Hepatic stellate cell (primary cell): ENCODE measurements around the gene WFDC11.
"Not testable (repeated sequence)": the region's sequence is repeated elsewhere in the genome, so short reads cannot be mapped to it uniquely, and the experiment has no call there.

Source experiments
- DNase-seq: peaks from one replicate; pipeline ENCODE4 v3.0.0; 2011; ENCODE audit warnings: low spot score

WFDC11 gene

GRCh38 chr20:45670139-45670538, at the start of gene WFDC11:
WFDC11 (minus strand) TSS chr20:45670239; CDS start chr20:45650600, 19,639 bp downstream.
- DNase-seq = no peak

DNA sequence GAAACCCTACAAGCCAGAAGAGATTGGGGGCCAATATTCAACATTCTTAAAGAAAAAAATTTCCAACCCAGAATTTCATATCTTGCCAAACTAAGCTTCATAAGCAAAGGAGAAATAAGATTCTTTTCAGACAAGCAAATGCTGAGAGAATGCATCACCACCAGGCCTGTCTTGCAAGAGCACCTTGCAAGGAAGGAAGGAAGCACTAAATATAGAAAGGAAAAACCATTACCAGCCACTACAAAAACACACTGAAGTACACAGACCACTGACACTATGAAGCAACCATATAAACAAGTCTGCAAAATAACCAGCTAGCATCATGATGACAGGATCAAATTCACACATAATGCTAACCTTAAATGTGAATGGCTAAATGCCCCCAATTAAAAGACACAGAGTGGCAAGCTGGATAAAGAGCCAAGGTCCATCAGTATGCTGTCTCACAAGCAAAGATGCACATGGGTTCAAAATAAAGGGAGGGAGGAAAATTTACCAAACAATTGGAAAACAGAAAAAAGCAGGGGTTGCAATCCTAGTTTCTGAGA, 46.2 kb upstream of the WFDC11 start:
- DNase-seq = not testable (repeated sequence)

GRCh38 chr20:45704969-45705637, 35.1 kb upstream of the WFDC11 start, which contains the start of gene WFDC10B:
WFDC10B (minus strand) TSS chr20:45705019; CDS start chr20:45685992, 19,027 bp downstream.
- DNase-seq = no peak

DNA sequence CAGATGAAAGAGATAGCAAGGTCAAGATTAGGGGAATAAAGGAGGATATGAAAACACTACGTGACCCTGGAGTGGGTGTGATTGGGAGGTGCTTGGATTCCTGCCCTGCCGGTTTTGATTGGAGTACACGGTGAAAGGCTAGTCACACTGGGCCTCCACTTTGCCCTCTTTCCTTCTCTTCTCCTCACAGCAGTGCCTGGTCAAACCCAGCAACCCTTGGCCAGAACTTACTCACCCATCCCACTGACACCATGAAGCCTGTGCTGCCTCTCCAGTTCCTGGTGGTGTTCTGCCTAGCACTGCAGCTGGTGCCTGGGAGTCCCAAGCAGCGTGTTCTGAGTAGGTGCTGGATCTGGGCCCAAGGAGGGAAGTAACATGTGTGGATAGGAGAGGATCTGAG, 31.8 kb upstream of the WFDC11 start, which contains the start of gene WFDC13:
WFDC13 (plus strand) TSS at position 166 of the 400 bp plus-strand sequence; CDS start at position 252, 86 bp downstream.
- DNase-seq = no peak

GRCh38 chr20:45701104-45701503, 31.1 kb upstream of the WFDC11 start:
- no peak for DNase-seq

- no peak for DNase-seq
Observed at GRCh38 chr20:45695496-45695895, 25.5 kb upstream of the WFDC11 start.

DNA sequence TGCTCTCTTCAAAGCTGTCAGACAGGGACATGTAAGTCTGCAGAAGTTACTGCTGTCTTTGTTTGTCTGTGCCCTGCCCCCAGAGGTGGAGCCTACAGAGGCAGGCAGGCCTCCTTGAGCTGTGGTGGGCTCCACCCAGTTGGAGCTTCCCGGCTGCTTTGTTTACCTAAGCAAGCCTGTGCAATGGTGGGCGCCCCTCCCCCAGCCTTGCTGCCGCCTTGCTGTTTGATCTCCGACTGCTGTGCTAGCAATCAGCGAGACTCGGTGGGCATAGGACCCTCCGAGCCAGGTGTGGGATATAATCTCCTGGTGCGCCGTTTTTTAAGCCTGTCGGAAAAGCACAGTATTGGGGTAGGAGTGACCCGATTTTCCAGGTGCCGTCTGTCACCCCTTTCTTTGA, 23.3 kb upstream of the WFDC11 start:
- DNase-seq = not testable (repeated sequence)

DNA sequence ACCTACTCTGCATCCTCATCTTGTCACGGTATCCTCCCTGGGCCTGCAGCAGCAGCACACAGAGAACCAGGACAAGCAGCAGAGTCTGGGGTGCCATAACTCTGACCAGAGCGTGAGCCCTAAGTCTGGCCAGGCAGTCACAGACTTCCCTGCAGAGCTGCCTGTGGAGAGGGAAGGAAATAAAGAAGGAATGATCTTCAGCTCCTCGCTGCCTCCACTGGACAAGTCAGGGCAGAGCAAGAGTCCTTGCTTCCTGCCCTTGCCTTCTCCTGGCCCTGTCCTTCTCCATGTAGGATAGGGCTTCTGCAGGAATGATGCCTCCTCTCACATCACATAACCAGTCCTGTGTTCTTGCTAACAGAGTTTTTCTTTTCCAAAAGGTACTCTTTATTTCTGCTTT, 15.9 kb upstream of the WFDC11 start:
- peak; percentile 3 for DNase-seq

DNA sequence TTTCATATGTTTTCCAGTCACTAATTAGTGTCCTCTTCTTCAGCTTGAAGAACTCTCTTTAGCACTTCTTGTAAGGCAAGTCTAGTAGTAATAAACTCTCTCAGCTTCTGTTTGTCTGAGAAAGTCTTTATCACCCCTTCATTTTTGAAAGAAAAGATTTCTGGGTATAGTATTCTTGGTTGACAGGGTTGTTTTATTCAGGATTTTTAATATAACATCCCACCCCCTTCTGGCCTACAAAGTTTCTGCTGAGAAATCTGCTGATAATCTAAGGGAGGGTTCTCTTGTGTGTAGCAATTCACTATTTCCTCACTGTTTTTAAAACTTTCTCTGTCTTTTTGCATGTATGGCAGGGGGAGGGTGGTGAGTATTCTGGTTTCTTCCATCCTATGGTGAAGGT, 9.6 kb upstream of the WFDC11 start:
- DNase-seq = no peak

GRCh38 chr20:45672765-45673164, 2.7 kb upstream of the WFDC11 start:
- DNase-seq = no peak

DNA sequence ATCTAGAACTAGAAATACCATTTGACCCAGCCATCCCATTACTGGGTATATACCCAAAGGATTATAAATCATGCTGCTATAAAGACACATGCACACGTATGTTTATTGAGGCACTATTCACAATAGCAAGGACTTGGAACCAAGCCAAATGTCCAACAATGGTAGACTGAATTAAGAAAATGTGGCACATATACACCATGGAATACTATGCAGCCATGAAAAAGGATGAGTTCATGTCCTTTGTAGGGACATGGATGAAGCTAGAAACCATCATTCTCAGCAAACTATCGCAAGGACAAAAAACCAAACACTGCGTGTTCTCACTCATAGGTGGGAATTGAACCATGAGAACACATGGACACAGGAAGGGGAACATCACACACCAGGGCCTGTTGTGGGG, 13.0 kb downstream of the WFDC11 start:
- DNase-seq = not testable (repeated sequence)

DNA sequence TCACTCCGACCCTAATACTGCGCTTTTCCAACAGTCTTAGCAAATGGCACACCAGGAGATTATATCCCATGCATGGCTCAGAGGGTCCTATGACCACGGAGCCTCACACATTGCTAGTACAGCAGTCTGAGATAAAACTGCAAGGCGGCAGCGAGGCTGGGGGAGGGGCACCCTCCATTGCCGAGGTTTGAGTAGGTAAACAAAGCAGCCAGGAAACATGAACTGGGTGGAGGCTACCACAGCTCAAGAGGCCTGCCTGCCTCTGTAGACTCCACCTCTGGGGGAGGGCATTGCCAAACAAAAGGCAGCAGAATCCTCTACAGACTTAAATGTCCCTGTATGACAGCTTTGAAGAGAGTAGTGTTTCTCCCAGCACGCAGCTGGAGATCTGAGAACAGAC, 18.3 kb downstream of the WFDC11 start:
- DNase-seq = not testable (repeated sequence)

- DNase-seq = no peak
Observed at GRCh38 chr20:45649312-45649863, 20.7 kb downstream of the WFDC11 start.

DNA sequence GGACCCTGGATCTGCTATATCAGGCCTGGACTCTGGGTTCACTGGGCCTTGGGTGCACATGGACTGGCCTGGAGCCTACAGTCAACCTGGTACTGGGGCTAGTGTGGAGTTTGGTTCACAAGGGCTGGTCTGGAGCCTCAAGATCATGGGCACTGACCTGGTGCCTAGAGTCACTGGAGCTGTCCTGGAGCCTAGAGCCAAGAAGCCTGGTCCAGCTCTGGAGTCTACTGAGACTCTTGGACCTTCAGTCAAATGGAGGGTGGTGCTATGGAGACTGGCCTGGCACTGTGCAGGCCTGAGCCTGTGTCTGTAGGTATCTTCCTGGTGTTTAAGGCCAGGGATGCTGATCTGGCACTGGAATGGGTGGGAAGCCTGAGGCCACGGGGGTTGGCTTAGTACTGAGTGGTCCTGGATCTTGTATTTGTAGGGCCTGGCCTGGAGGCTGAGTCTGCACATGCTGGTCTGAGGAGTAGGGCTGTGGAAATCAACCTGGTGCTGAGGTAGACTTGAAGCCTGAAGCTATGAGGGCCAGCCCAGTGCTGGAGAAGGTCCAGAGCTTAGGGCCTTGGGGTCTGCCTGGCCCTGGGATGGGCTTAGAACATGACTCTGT, 22.5 kb downstream of the WFDC11 start:
- no peak for DNase-seq

GRCh38 chr20:45646875-45647274, 23.2 kb downstream of the WFDC11 start:
- DNase-seq = no peak

GRCh38 chr20:45645869-45646268, 24.2 kb downstream of the WFDC11 start:
- not testable (repeated sequence) for DNase-seq

GRCh38 chr20:45641076-45641475, 29.0 kb downstream of the WFDC11 start:
- DNase-seq = not testable (repeated sequence)

GRCh38 chr20:45639687-45640086, 30.4 kb downstream of the WFDC11 start:
- no peak for DNase-seq

DNA sequence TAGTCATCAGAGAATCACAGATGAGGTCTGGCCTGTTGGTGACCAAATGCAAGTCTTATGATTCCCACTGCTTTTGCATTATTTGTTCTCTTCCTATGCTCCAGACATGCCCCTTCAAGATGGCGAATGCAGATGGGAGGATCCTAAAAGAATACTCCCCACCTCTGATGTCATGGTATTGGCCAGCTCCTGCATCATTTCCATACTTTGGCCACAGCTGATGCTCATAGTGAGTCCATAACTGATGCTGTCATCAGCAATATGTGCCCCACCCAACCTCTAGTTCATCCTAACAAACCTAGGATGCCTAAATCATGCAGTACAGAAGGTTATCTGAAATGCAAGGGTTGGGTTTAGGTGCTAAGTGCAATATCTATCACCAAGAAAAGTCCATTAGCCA, 33.5 kb downstream of the WFDC11 start:
- DNase-seq = no peak

DNA sequence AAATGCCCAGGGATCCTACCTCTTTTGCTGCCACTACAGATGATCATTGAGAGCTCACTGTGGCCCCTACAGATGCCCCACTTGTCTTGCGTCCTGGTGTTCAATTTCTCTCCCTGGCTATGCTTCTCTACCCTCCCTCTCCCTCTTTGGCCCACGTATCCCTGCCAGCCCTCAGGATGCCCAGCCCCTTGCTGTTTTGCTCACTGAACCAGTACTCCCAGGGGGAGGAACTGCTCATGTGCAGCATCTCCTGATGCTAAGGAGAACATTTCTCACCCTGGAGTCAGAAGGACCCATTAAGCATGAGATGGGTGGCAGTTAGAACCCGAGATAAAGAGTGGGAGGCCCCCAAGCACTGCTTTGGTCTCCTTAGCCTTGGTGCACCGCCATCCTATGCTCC, 38.9 kb downstream of the WFDC11 start, which contains the start of gene WFDC9:
WFDC9 (minus strand) TSS at position 101 of the 400 bp plus-strand sequence. CDS start 21,103 bp downstream, outside the sequence.
- no peak for DNase-seq

DNA sequence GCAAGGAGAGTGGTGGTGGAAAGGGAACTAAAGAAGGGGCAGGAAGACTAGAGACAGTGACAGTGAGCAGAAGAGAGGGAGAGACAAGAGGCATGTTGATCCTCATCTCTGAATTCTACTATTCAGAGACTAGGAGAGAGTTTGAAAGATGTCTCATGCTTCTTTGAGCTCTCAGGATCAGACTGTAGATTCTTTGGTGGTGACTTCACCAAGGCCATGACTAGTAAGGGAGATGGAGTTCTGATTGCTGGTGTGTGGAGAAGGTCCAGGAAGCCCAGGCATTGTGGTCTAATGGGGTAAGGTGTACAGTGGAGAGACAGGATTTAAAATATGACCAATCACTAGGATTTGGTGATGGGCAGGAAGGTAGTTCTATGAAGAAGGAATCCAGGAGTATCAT, 39.7 kb downstream of the WFDC11 start:
- DNase-seq = no peak

DNA sequence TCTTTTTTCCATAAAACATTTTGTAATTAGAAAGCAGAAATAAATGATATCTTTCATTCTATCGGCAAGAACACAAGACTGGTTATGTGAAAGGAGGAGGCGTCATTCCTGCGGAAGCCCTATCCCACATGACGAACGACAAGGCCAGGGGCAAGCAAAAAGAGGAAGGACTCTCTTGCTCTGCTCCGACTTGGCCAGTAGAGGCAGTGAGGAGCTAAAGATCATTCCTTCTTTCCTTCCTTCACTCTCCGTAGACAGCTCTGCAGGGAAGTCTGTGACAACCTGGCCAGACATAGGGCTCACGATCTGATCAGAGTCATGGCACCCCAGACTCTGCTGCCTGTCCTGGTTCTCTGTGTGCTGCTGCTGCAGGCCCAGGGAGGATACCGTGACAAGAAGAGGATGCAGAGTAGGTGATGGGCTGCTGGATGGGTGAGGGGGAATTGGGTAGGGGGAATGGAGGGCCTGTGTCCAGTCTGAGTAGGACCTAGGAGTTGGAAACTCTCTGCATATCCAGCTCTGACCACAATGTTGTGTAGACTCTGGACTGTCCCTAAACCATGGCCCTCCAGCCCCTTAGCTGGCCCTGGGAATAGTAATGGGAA, 40.4 kb downstream of the WFDC11 start, which contains the start of gene WFDC10A:
WFDC10A (plus strand) TSS at position 244 of the 605 bp plus-strand sequence; CDS start at position 319, 75 bp downstream.
- DNase-seq = peak; percentile 33
